GM03348 (cell line): ENCODE measurements around the gene GJB6.

Experiments used
- DNase-seq: peaks from one replicate; pipeline ENCODE4 v3.0.0; 2012; ENCODE audit warnings: low spot score

Gene GJB6

DNA sequence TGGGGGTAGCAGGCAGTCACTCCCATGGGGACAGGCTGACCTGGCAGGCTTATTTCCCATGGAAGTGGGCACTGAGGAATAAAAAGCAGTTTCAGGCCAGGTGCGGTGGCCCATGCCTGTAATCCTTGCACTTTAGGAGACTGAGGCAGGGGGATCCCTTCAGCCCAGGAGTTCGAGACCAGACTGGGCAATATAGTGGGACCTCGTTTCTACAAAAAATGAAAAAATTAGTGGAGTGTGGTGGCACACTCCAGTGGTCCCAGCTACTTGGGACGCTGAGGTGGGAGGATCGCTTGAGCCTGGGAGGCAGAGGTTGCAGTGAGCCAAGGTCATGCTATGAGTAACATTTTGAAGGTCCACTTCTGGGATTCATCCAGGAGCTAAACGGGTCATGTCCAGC lies 45.3 kb downstream of the GJB6 start:
- no peak for DNase-seq

DNA sequence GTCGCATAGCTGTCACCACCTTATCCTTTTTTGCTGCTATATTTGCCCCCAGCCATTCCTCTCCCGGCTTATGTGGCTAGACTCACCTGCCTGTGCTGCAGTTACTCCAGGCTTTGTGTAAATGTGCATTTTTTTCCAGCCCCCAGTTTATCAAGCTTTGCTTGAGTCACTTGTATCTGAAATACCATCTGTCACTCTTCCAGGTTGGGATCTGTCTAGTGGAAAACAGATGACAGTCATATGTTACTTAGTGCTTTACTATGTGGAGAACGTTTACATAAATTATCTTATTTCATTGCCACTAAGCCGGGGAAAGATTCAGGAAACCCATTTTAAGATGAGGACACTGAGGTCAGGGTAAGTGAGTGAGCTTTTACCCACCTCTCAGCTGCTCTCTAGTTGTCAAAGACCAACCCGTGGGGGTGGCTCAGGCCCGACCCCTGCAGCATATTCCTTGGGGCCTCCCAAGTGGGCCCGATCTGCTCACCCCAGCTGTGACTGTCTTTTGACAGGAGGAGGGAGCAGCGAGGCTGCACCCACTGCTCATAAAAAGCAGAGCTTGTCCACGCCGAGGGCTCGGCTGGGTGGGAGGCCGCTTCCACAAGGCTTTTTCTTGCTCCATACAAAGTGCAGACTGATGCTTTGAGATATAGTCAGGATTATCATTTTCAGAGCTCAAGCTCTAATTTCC lies 46.6 kb downstream of the GJB6 start:
- DNase-seq: no peak

DNA sequence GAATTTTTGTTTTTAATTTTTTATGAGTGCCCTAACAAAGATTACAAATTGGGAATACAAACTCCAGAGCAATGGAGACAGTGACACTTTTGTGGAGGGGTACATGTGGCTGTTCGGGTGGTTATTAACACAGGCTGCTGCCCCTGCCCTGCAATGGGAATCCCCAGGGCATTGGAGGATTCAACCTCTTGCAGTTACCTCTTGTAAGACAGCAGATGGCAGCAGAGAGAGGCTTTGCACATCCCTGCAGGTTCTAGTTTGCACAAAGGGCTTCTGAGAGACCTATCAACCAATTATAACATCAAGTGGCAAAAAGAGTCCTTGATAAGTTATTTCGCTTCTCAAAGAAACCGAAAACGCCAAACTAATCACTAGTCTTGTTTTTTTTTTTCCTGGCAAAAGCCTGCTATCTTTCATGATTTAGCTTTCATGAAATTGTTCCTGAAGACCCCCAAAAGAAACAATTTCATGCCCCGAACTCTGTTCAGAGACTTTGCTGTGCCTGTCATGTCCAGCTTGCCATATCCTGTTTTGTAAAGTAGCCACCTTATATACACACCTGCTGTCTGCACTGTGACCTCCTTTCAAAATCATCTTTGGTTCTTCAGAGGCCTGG lies 49.8 kb downstream of the GJB6 start:
- DNase-seq: peak; percentile 86

- no peak for DNase-seq
These were observed 50.9 kb downstream of the GJB6 start for GRCh38 chr13:20181188-20181587.

GRCh38 chr13:20178156-20178555 lies 54.0 kb downstream of the GJB6 start:
- no peak for DNase-seq

- DNase-seq: no peak
These were observed 54.9 kb downstream of the GJB6 start for GRCh38 chr13:20177049-20177831.

DNA sequence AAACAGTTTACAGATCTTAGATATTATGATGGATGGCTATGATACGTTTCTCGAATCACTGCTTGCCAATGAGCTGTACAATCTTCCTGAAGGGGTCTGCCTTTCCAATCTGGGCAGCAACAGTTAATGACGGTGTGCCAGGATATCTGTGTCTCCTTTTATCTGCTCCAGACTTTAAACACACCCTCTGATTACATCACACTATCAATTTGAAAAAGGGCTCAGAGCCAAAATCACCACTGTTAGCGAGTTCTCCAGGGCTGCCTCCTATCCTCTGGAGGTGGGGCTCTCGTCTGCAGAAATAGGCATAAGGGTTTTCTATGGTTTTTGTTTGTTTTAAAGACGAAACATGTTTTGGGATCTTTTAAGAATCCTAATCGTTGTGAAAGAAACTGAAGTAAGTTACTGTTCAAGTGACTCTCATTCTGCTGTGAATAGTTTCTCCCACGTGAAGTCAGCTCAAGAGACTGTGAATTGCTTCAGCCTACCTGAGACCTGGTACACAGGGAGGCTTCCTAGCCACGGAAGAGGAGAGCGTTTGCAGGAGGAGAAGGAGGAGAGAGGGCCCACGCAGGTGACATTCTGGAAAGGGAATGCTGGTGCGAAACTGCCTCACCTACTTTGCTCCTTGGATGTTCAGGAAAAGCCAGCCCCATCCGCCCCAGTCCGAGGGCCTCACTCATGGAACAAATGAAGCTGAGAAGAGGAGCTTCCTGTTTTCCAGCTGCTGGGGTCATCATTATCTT lies 56.0 kb downstream of the GJB6 start:
- DNase-seq: no peak

DNA sequence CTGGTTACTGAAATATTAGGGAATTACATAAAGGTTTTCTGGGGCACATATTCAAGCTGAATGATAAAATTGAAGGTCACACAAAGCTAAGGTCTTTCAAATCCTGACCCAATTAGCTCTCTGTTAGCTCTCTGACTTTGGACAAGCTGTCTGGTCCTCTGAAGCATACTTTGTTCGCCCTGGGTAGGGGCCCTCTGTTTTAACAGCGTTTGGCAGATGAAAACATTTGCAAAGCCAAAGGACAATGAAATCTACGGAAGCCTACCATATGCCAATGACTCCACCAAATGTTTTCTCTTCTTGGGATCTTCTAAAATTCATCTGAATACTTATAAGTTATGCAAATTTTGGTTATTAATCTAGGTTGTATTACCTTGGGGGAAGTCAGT lies 56.7 kb downstream of the GJB6 start:
- DNase-seq: no peak

DNA sequence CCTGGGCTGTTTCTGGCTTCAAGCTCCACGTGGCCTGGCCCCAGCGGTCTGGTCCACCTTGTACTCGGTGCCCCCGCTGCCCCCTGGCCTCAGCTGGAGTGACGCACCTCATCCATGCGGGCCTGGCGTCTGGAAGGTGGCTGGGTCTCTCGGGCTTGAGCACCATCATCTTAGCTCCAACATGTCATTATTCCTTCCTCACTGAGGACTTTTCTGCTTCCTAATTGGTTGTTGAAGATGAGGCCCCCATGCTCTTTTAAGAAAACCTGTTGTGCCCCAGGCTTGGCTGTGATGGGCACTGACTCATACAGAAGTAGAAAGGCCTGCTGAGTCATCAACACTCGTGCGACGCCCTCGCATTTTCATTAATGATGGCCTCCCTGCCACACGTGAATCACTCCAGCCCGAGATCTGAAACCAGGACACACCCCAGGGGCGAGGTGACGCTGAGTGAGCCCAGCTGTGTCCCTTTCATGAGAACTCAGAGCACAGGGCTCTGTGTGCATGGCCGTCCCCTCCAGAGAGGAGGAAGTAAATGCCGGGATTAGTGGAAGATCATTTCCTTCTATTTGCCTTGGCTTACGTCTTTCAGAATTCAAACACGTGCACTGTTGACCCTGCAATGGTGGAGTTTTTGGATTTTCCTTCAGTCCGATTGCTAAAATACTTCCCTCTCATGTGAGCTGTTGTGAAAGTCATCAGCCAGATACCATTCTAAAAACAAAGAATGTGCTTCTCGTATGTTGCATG lies 57.3 kb downstream of the GJB6 start:
- peak; percentile 87 for DNase-seq

DNA sequence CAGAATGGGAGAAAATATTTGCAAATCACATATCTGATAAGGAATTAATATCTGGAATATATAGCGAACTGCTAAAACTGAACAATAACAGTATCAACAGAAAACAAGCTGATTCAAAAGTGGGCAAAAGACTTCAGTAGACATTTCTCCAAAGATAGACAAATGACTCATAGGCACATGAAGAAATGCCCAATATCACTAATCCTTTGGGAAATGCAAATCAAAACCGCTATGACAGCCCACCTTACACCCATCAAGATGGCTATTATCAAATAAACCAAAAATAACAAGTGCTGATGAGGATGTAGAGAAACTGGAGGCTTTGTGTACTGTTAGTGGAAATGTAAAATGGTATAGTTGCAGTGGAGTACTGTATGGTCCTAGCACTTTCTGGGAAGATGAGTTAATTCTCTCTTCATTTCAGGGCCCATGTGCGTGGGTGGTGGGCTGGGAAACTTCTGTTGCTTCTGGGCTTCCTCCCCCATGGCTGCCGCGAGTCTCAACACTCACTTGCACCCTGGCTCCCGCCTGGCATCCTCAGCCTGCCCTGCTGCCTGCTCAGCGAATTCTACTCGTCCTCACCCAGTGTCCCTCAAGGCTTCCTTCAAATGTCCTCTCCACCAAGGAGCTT lies 58.9 kb downstream of the GJB6 start:
- DNase-seq: no peak
